NCI-H526 treated with DMSO at 0.1 percent for 48 hours (cell line): ENCODE results near the gene SRRM3.
"Not testable (repeated sequence)": the region's sequence is repeated elsewhere in the genome, so short reads cannot be mapped to it uniquely, and the experiment has no call there.

Source experiments
- DNase-seq: peaks from one replicate; lab custom pipeline; 2025; lab: John Stamatoyannopoulos, UW

The SRRM3 gene

GRCh38 chr7:76201732-76202665 is at the start of gene SRRM3:
SRRM3 (plus strand) TSS chr7:76201896; CDS start chr7:76235067, 33,171 bp downstream.
- peak; percentile 76 for DNase-seq

- DNase-seq = no peak
Observed at GRCh38 chr7:76151932-76152331, 49.8 kb upstream of the SRRM3 start.

GRCh38 chr7:76153571-76154230 is 48.0 kb upstream of the SRRM3 start:
- DNase-seq = not testable (repeated sequence)

- no peak for DNase-seq
Observed at GRCh38 chr7:76155938-76156337, 45.8 kb upstream of the SRRM3 start.

GRCh38 chr7:76156992-76157685 is 44.6 kb upstream of the SRRM3 start:
- DNase-seq = not testable (repeated sequence)

GRCh38 chr7:76158416-76158815 is 43.3 kb upstream of the SRRM3 start:
- not testable (repeated sequence) for DNase-seq

- not testable (repeated sequence) for DNase-seq
Observed at GRCh38 chr7:76162416-76163170, 39.1 kb upstream of the SRRM3 start.

- DNase-seq = peak; percentile 77
Observed at GRCh38 chr7:76163812-76164211, 37.9 kb upstream of the SRRM3 start.

GRCh38 chr7:76165106-76165972 is 36.4 kb upstream of the SRRM3 start:
- no peak for DNase-seq

- DNase-seq = no peak
Observed at GRCh38 chr7:76165973-76166403, 35.7 kb upstream of the SRRM3 start.

- DNase-seq = peak; percentile 97
Observed at GRCh38 chr7:76166404-76167255, 35.1 kb upstream of the SRRM3 start.

GRCh38 chr7:76173566-76174205 is 28.0 kb upstream of the SRRM3 start:
- no peak for DNase-seq

- DNase-seq = not testable (repeated sequence)
Observed at GRCh38 chr7:76176951-76177350, 24.7 kb upstream of the SRRM3 start.

GRCh38 chr7:76179686-76180085 is 22.0 kb upstream of the SRRM3 start:
- no peak for DNase-seq

- no peak for DNase-seq
Observed at GRCh38 chr7:76182225-76182960, 19.3 kb upstream of the SRRM3 start.

GRCh38 chr7:76185187-76185896 is 16.4 kb upstream of the SRRM3 start:
- no peak for DNase-seq

GRCh38 chr7:76187272-76187671 is 14.4 kb upstream of the SRRM3 start:
- no peak for DNase-seq

- no peak for DNase-seq
Observed at GRCh38 chr7:76189276-76189675, 12.4 kb upstream of the SRRM3 start.
